Stimulated activated CD8-positive, alpha-beta memory T cell treated with anti-CD3 and anti-CD28 coated beads, Interleukin-12 subunit alpha, Interleukin-12 subunit beta, amount 100 ng/mL, for 4 hours (primary cell): ENCODE results near the gene SLC9A2.

Experiments
- DNase-seq: peaks from one replicate; pipeline ENCODE4 v3.0.0-alpha.2; 2020; ENCODE audit warnings: low read depth

SLC9A2 gene

GRCh38 chr2:102619414-102620319, at the start of gene SLC9A2:
SLC9A2 (plus strand) TSS chr2:102619553; CDS start chr2:102619849, 296 bp downstream.
- DNase-seq: no peak

- DNase-seq: no peak
Measured at GRCh38 chr2:102575888-102576287, 43.5 kb upstream of the SLC9A2 start.

DNA sequence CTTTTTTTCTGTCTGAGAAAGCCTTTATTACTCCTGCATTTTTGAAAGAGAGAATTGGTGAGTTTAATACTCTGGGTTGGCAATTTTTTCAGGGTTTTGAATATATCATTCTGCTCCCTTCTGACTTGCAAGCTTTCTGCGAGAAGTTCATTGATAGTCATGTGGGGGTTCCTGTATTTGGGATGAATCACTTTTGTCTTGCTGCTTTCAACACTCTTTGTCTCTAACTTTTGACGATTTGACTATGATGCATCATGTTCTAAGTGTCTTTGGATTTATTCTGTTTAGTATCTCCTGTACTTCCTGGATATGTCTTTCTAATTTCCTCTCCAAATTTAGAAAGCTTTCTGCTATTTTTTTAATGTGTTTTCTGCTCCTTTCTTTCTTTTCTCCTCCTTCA, 41.0 kb upstream of the SLC9A2 start:
- no peak for DNase-seq

- no peak for DNase-seq
Measured at GRCh38 chr2:102581911-102582310, 37.4 kb upstream of the SLC9A2 start.

- DNase-seq: no peak
Measured at GRCh38 chr2:102582845-102583244, 36.5 kb upstream of the SLC9A2 start.

GRCh38 chr2:102585847-102586404, 33.4 kb upstream of the SLC9A2 start:
- DNase-seq: no peak

DNA sequence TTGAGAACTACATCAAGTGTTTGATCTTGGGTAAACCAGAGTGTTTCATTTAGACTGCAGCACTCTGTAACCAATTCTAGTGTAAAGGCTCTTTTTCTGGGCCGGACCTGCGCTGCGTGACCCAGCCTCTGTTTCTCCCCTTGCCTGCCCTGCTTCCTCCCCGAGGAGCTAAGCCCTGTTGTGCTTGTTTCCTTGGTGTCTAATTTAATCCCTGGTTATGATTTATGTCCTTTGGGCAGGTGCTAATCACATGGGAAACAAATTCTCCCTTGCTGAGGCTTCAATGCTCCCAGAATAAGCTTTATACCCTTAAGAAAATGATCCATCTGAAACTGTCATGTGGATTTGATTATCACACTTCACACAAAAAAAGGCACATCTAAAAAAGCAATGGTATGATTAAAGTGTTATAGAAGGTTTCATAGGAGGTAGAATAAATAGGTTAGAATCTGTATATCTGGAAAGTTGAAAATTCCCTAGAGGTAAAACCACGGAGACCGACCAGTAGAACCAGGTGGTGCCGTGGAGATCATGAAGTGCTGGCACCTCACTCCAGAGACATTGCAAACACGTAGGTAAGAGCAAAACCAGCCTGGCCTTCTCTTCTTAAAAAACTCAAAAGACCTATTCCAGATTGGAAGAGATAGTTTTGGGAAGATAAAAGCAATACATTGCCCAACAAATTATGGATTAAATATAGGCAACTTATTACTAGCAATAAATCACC, 31.0 kb upstream of the SLC9A2 start:
- DNase-seq: no peak

DNA sequence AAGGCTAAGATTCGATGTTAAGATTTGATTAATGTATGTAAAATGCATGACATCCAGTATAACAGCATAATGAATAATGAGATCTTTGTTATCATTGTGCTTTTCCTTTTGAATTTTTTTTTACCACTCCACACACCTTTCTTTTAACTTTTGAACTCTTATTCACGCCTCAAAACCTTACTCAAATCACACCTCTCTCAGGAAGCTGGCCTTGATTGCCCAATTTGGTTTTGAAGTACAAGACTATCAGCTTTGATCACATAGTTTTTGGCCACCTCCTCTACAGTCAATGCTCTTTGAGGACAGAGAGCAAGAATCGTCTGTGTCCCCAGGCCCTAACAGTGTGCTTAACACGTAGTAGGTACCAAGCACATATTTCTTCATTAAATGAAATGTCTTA, 29.9 kb upstream of the SLC9A2 start:
- no peak for DNase-seq

GRCh38 chr2:102591491-102592045, 27.8 kb upstream of the SLC9A2 start:
- DNase-seq: no peak

DNA sequence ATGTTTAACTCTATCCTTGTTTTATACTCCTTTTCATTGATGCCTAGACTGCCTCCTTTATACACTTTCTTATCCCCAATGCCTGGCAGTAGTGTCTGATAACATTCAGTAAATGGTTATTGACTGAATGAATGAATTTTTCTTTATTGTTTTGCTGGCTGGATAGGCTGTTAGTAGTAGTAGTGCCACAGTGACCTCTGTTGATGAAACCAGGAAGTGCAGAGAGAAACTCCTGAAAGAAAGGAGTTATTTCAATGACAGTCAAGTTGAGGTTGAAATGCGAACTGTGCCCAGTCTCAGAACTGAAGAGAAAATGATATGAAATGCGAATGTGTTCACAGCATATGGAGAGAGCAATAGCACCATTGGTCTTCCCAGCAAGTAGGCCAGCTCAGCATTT, 26.8 kb upstream of the SLC9A2 start:
- DNase-seq: no peak

DNA sequence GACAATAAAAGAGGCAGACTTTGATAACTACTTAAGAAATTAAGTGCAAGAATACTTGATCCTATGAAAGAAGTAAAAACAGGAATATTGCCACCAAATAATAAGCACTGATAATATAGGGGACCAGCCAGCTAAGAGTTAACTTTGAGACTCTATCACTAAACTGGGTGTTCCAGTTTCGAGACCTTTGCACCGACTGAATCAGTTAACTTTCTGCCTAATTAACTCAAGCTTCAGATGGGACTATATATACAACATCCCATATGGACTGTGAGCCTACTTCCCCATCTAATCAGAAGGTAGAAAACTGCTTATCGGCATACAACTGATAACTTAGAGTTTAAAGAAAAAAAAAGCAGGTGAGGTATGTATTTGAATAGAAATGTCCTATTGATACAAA, 25.8 kb upstream of the SLC9A2 start:
- no peak for DNase-seq

DNA sequence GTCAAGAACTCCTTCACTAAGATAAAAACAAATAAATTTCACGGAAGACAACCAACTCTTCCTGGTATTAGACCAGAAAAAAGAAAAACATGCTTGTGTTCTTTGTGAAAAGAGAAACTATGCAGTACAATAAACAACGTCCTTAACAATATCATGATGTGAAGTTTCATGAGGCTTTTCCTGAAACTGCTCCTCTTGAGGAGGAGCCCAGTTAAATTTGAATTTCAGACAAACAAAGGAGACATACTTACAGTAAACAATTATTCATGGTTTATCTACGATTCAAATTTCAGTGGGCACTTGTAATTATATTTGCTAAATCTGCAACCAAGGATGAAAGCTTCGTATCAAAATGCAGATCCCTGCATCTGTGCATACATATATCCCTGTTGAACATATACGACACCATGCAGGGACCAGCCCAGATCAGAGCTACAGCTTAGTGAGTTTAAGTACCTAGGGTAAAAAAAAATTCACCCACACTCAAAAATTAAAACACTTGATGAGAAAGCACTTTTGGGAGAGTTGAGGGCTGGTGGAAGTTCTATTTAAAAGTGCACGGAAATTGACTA, 24.8 kb upstream of the SLC9A2 start:
- DNase-seq: no peak

GRCh38 chr2:102597788-102598187, 21.6 kb upstream of the SLC9A2 start:
- no peak for DNase-seq

DNA sequence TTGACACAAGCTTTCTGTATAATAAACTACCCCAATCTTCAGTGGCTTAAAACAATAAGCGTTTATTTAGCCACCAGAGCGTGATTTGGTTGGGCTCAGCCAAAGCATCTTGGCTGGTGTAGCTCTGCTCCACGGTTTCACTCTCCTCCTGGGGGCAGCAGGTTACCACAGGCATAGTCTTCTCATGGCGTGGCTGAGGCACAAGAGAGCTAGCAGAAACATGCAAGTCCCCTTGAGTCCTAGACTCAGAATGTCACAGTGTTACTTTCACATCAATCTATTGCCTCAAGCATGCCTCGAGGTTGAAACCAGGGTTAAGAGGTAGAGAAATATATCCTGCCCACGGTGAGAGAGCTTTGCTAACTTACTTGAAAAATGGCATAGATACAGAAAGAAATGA, 19.9 kb upstream of the SLC9A2 start:
- DNase-seq: no peak

DNA sequence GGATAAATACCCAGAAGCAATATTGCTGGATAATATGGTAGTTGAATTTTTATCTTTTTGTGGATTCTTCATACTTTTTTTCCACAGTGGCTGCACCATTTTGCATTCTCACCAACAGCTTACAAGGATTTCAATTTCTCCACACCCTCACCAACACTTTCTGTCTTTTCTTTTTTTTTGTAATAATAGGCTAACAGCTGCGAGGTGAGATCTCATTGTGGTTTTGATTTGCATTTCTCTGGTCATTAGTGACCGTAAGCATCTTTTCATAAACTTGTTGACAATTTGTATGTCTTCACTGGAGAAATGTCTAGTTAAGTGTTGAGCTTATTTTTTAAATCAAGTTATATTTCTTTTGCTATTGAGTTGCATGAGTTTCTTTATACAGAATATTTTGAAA, 17.6 kb upstream of the SLC9A2 start:
- DNase-seq: no peak

DNA sequence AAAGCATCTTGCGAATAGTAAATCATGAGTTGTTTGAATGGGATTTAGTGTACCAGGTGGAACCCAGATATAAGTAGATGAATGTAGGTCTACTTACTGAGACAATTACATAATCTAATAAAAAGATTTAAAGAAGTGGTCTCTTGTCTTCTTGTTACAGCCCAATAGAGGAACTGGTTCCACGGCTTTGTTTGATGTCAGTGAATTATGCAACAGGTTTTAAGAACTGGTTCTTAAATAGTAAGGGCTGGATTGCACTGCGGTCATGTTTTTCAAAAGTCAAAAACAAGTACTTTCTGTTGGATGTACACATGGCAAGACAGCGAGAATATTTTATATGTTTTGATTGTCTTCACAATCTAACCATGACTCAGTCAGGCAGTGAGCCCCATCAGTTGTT, 15.4 kb upstream of the SLC9A2 start:
- no peak for DNase-seq

- no peak for DNase-seq
Measured at GRCh38 chr2:102604769-102605168, 14.6 kb upstream of the SLC9A2 start.

GRCh38 chr2:102606353-102606752, 13.0 kb upstream of the SLC9A2 start:
- no peak for DNase-seq

DNA sequence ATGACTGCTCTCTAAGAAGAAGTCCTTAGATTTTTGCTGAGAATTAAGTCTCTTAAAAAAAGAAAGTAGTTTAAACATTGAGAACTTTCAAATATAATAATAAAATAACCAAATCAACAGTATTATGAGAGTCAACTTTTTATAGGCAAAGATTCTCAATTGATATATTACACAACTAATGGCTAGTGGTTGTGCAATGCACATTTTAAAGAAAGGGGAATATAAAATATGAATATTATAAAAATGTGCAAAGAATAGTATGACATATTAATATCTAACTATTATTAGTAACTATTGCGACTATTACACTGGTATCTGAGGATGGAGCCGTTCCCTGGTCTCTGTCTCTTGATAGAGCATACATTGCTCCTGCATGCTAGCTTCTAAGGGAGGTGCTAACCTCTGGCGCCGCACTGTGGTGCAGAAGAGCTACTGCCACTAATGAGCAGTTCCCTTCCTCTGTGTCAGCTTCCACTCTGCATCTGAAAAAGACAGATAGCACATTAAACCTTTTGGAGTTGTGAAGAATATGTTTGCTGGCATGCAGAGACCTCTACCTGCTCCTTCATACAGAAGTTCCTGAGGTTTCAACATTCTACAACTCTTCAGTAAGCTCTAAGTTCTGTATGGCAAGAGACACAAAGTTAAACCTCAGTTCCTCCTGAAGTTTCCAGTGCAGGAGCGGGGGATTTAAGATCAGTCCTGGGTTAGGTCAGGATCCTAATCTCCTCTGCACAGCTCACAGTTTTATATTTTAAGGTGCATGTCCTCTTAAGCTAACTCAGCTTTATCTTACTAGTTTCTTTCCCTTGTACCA, 3.5 kb upstream of the SLC9A2 start:
- DNase-seq: no peak

DNA sequence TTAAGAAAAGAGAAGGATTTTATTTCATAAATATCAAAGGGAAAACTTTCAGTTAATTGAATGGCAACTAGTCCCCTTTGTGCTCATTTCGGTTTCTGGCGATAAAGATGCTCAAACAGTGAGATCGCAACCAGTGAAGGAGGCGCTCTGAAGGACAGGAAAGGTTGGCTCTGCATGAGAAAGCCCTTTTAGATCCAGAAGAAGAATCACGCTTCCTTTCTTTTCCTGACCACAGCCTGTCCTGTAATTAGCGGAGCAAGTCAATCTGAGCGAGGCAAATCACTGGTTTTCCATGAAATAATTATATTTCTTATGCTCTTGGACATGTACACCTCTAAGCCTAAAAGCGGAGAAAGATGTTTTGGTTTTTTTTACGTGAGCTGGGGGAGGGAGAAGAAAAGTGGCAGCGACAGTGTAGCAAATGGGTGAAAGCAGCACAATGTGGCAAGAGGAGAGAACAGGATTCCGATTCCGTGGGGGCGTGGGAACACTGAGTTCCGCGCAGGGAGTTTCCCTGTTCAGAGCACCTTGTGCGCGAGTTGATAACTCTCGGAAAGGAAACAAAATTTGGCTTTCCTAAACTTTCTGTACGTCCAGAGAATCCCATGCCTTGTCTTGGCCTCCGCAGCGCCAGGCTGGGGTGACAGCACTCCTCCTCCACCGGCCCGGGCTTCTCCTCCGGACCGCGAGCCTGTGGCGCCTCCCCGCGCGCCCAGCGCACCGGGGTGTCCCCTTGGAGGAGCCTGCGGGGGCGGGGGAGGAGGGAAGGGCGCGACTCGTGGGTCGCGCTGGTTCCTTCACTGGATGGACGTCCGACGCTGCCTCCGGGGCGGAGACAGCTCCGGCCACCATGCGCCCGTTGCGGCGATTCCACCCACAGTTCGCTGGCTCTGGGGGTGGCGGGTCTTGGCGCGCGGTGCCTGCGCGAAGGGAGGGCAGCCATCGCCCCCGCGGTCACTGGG, 620 bp upstream of the SLC9A2 start:
- DNase-seq: no peak
